SJSA1 (cell line): ENCODE data around the gene PRSS48. TPM values are rescaled to one million over a fixed set of nuclear protein-coding genes. Genes with fewer than 3 reads are reported as not detected.

Experiments used
- DNase-seq, 2 experiments: peaks; one replicate each; pipeline ENCODE4 v3.0.0-alpha.2; 2015 to 2020; ENCODE audit warnings: low spot score in 2 of 2, low read depth in 1 of 2
- H3K27ac ChIP-seq: fragments of 250-450 bp; sonication (Bioruptor Pico); 2 replicates; pipeline ENCODE4 v1.5.1; 2020; ENCODE audit warnings: mild to moderate bottlenecking, moderate library complexity
- H3K27me3 ChIP-seq: fragments of 250-450 bp; sonication (Bioruptor Pico); replicated peaks from 2 replicates; pipeline ENCODE4 v1.5.1; 2020; ENCODE audit warnings: mild to moderate bottlenecking, moderate library complexity
- H3K36me3 ChIP-seq: fragments of 250-450 bp; sonication (Bioruptor Pico); 2 replicates; pipeline ENCODE4 v1.5.1; 2020; ENCODE audit warnings: mild to moderate bottlenecking
- H3K4me1 ChIP-seq: fragments of 250-450 bp; sonication (Bioruptor Pico); replicated peaks from 2 replicates; pipeline ENCODE4 v1.6.1; 2021; ENCODE audit warnings: mild to moderate bottlenecking
- H3K4me3 ChIP-seq: fragments of 250-450 bp; sonication (Bioruptor Pico); 2 replicates; pipeline ENCODE4 v1.5.1; 2020; ENCODE audit warnings: mild to moderate bottlenecking
- H3K9me3 ChIP-seq: fragments of 250-450 bp; sonication (Bioruptor Pico); replicated peaks from 2 replicates; pipeline ENCODE4 v1.5.1; 2020; ENCODE audit warnings: mild to moderate bottlenecking
- total RNA-seq: library from RNA; depleted of rRNA; stranded (reverse); fragments of >200 nt; shearing (Covaris generic); gene quantifications from 2 replicates; pipeline ENCODE4 v1.2.3, GENCODE V29; 2014

PRSS48 gene
- total RNA-seq, 1 experiment from 2014 or later, result not detected

DNA sequence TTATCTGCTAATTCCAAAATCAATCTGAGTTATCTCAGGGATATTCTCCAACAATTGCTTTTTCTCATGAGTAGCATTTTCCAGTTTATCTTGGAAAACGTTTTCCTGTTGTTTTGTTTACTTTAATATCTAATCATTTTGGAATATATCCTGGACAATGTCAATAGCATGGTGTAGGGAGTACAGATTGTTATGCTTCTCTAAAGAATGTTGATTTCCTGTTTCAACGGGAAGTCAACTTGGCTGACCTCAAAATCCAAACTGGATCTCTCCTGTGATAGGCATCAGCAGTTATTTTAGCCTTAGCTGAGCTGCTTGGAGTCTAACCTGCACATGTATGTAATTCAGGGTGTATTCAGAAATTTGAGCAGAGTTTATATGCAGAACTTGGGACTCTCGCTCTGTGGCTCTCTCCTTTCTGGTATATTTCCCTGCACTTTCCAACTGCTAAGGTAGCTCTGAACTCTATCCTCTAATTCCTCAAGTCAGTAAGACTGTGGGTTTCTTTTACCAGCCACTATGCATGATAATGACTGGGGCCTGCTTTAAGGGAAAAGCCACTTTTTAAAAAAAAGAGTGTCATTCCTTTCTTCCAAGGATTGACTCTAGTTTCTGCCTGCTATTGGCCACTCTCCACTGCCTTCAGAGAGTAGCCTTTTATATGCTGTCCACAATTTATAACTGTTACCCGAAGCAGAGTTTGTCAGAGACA, 7.7 kb downstream of the PRSS48 start:
- DNase-seq, result no peak
- no peak overlapping the region for H3K27ac ChIP-seq
- H3K9me3 ChIP-seq, result no peaks in the 10 kb centered on the region
- H3K27me3 ChIP-seq, result no peaks in the 10 kb centered on the region
- H3K36me3 ChIP-seq, result no peaks in the 10 kb centered on the region
- H3K4me1 ChIP-seq, result no peaks in the 10 kb centered on the region
- H3K4me3 ChIP-seq, result no peak overlapping the region

DNA sequence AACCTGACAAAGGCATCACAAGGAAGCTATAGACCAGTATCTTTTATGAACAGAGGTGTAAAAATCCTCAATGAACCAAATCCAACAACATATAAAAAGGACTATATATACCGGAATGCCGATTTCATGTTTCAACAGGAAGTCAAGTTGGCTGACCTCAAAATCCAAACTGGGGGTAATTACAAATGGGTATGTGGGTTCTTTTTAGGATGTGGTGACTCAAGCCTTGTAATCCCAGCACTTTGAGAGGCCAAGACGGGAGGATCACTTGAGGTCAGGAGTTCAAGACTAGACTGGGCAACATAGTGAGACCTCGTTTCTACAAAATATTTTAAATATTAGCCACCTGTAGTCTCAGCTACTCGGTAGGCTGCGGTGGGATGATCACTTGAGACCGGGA, 10.4 kb downstream of the PRSS48 start:
- no peak overlapping the region for H3K4me3 ChIP-seq
- H3K9me3 ChIP-seq, result no peaks in the 10 kb centered on the region
- DNase-seq, result no peak
- no peaks in the 10 kb centered on the region for H3K27me3 ChIP-seq
- no peaks in the 10 kb centered on the region for H3K36me3 ChIP-seq
- H3K27ac ChIP-seq, result no peak overlapping the region
- peaks cover 11% of the 10 kb centered on the region for H3K4me1 ChIP-seq

DNA sequence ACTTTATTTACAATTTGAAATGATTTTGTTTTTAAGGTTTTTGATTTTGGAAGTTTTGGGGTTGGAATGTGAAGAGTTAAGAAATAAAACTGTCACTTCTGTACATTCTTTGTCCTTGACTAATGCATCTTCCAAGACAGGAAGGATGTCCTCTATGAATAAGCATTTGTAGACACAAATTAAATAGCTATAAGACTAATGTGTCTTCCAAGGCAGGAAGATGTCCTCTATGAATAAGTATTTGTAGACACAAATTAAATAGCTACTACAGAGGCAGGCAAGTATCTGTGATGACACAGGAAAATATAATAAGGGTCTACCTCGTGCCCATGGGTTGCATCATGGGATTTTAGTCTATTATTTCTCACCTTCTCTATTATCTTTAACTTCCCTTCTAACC, 14.5 kb downstream of the PRSS48 start:
- Histone ChIP-seq H3K4me1 (peaks cover 11% of the 10 kb centered on the region), H3K4me3 (no peak overlapping the region), H3K36me3 (no peaks in the 10 kb centered on the region), H3K9me3 (no peaks in the 10 kb centered on the region), H3K27ac (no peak overlapping the region), H3K27me3 (no peaks in the 10 kb centered on the region)
- DNase-seq, result peak in 1 of 2 experiments; percentile 6

DNA sequence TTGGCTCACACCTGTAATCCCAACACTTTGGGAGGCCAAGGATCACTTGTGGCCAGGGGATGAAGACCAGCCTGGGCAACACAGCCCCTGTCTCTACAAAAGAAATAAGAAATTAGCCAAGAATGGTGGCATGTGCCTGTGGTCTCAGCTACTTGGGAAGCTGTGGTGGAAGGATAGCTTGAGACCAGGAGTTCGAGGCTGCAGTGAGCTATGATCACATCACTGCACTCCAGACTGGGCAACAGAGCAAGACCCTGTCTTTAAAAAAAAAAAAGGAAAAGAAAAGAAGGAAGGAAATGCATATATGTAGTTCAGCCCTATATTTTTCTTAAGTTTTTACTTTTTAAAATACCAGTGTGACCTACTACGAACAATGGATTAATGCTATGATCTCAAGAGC, 15.1 kb downstream of the PRSS48 start:
- no peak overlapping the region for H3K4me3 ChIP-seq
- no peak for DNase-seq
- no peaks in the 10 kb centered on the region for H3K27me3 ChIP-seq
- no peaks in the 10 kb centered on the region for H3K36me3 ChIP-seq
- peaks cover 11% of the 10 kb centered on the region for H3K4me1 ChIP-seq
- no peak overlapping the region for H3K27ac ChIP-seq
- no peaks in the 10 kb centered on the region for H3K9me3 ChIP-seq

DNA sequence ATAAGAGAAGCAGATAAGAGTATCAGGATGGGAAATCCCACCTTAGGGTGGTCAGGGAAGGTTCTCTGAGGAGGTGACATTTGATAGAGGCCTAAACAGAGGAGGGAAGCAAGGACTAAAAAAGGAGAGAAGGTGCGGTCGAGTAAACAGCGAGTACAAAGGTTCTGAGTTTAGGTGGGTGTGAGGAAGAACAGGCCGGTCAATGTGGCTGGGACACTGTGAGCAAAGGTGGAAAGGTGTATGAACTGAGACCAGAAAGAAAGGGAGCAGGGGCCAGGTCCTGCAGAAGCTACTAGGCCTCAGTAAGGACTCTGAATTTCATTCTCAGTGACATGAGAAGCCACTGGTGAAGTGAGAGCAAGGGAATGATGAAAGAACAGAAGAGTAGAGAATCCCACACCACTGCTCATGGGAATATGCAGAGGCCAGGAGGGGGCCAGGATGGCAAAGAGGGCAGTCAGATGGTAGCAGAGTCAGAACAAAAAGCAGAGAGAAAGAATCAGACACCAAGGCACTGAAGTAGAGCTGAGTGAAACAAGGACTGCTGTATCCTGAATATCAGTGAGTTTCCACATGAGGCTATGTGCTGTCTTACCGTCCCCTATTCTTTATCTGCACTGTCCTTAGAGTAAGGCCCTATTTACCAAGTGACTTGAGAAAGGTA, 18.0 kb downstream of the PRSS48 start:
- no peak overlapping the region for H3K27ac ChIP-seq
- no peak overlapping the region for H3K4me3 ChIP-seq
- no peaks in the 10 kb centered on the region for H3K9me3 ChIP-seq
- no peaks in the 10 kb centered on the region for H3K27me3 ChIP-seq
- no peaks in the 10 kb centered on the region for H3K36me3 ChIP-seq
- H3K4me1 ChIP-seq, result peaks cover 11% of the 10 kb centered on the region
- DNase-seq, result no peak

DNA sequence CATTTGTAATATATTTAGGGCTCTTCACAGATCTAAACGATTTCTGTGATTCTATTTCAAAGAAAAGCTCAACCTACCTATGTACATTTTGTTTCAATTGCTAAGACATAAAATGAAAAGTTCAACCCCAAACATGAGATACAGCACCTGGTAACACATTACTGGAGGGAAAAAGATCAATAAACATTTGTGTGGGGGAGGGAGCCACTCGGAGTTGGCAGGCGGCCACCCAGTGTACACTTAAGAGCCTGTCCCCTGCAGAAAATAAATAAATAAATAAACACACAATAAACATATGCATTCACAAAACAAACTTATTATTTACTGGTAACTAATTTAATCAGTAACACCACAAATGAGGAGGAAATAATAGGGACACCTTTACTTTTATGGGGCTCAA, 19.3 kb downstream of the PRSS48 start:
- Histone ChIP-seq H3K4me3 (no peak overlapping the region), H3K4me1 (peaks cover 7% of the 10 kb centered on the region), H3K36me3 (no peaks in the 10 kb centered on the region), H3K9me3 (no peaks in the 10 kb centered on the region), H3K27me3 (no peaks in the 10 kb centered on the region), H3K27ac (no peak overlapping the region)
- no peak for DNase-seq

DNA sequence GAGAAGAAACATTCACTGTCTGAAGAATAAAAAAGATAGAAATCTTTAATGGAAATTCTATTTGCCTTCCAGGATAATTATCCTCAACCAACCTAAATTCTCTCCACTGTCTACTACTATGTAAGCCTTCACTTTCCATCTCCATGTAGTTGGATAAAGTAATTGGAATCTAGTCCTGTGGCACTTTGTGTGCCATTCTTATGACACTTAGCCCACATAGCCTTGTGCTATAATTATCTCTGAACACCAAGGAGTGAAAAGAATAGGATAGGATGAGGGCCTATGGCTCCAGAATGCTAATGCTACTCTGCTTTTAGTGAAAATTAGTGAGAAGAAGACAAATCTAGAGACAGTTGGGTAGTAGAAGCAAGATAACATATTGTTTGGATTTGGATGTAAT, 20.2 kb downstream of the PRSS48 start:
- no peaks in the 10 kb centered on the region for H3K4me1 ChIP-seq
- DNase-seq, result no peak
- no peaks in the 10 kb centered on the region for H3K27me3 ChIP-seq
- no peak overlapping the region for H3K4me3 ChIP-seq
- no peak overlapping the region for H3K27ac ChIP-seq
- no peaks in the 10 kb centered on the region for H3K9me3 ChIP-seq
- H3K36me3 ChIP-seq, result no peaks in the 10 kb centered on the region; the same call in 1 of the 2 replicates

DNA sequence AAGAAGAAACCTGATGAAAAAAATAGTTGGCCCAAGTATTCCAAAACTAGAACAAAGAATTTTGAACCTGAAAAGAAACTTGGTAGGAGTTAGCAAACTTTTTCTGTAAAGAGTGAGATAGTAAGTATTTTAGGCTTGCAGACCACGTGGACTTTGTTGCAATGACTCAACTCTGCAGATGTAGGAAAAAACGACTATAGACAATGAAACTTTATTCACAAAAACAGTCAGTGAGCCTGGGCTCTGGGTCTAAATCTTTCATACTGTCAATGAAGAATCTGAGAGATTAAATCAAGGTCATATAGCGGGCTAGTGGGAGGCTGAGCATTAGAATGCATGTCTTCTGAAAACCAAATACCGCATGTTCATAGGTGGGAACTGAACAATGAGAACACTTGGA, 25.5 kb downstream of the PRSS48 start:
- no peak overlapping the region for H3K27ac ChIP-seq
- DNase-seq, result no peak
- H3K9me3 ChIP-seq, result no peaks in the 10 kb centered on the region
- H3K36me3 ChIP-seq, result no peaks in the 10 kb centered on the region; the same call in 1 of the 2 replicates
- H3K4me1 ChIP-seq, result peaks cover 11% of the 10 kb centered on the region; the same call in 1 of the 2 replicates
- H3K4me3 ChIP-seq, result no peak overlapping the region
- H3K27me3 ChIP-seq, result no peaks in the 10 kb centered on the region

DNA sequence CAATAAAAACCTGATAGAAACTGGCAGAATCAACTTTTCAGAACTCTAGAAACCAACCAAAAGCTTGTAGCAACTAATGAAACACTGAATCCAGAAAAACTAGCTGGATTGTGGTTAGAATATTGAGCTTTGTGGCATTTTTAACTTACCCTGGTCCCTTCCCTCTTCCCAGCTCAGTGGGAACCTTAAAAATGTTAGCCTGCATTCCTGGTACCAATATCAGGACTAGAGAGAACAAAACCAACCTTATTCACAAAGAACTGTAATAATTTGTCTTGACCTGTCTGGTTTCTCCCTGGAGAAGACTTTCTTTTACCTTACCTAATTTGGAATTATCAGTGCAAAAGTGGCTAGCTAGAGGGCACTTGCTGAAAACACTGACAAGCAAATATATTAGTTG, 27.3 kb downstream of the PRSS48 start:
- Histone ChIP-seq H3K27ac (no peak overlapping the region), H3K4me3 (no peak overlapping the region), H3K4me1 (peaks cover 11% of the 10 kb centered on the region; the same call in 1 of the 2 replicates), H3K9me3 (no peaks in the 10 kb centered on the region), H3K36me3 (no peaks in the 10 kb centered on the region; the same call in 1 of the 2 replicates), H3K27me3 (no peaks in the 10 kb centered on the region)
- DNase-seq, result no peak

DNA sequence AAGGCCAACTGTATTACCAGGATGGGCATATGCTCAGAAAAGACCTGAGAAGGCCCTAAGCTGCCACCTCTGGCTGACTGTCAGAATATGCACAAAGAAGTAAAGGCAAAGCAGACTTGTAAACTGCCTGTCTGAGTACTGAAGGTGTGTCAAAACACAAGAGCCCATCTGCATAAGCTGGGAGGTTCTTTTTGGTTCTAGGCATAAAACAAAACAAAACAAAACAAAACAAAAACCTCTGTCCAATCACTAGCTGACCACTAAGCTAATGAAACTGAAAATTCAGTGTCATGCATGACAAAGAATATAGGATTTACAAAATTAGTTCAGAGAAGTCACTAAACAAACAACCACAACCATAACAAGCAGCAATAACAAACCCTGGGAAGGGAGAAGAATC, 27.8 kb downstream of the PRSS48 start:
- Histone ChIP-seq H3K27me3 (no peaks in the 10 kb centered on the region), H3K36me3 (no peaks in the 10 kb centered on the region; the same call in 1 of the 2 replicates), H3K27ac (no peak overlapping the region), H3K9me3 (no peaks in the 10 kb centered on the region), H3K4me1 (peaks cover 11% of the 10 kb centered on the region; the same call in 1 of the 2 replicates), H3K4me3 (no peak overlapping the region)
- DNase-seq, result no peak

DNA sequence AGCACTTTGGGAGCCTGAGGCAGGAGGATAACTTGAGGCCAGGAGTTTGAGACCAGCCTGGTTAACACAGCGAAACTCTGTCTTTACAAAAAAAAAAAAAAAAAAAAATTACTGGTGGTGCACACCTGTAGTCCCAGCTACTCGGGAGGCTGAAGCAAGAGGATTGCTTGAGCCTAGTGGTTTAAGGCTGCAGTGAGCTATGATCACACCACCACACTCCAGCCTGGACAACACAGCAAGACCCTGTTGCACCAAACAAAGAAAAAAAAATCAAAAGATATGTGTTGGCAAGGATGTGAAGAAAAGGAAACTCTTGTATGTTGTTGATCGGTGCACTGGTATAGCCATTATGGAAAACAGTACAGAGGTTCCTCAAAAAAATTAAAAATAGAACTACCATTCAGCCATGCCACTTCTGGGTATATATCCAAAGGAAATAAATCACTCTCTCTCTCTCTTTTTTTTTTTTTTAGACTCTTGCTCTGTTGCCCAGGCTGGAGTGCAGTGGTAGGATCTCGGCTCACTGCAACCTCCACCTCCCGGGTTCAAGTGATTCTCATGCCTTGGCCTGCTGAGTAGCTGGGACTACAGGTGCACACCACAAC, 33.3 kb downstream of the PRSS48 start:
- no peak overlapping the region for H3K27ac ChIP-seq
- DNase-seq, result no peak
- H3K27me3 ChIP-seq, result no peaks in the 10 kb centered on the region
- peaks cover 11% of the 10 kb centered on the region for H3K4me1 ChIP-seq
- H3K4me3 ChIP-seq, result no peak overlapping the region
- H3K9me3 ChIP-seq, result no peaks in the 10 kb centered on the region
- H3K36me3 ChIP-seq, result no peaks in the 10 kb centered on the region

DNA sequence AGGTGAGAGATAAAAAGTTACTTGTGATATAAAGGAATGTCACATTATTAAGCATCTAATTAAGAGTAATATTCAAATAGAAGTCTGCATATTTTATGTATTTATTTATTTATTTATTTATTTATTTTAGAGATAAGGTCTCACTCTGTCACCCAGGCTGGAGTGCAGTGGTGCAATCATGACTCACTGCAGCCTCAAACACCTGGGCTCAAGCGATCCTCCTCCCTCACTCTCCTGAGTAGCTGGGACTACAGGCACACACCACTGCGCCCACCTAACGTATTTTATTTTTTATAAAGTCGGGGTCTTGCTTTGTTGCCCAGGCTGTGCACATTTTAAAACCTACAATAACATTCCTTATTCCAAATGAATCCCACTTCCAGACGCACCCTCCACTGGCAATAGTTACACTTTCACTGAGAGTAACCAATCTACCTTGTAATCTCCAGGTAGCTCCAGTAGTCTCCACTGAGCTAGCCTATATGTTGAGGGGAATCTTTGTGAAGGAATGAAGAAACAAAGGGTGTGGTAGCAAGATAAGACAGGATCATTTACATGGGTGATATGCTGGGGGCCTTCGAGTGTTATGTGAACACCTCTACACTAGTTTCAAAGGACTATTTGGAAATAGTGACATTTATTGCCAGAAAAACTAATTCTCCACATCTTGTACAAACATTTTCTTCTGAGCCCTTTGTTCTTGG, 36.5 kb downstream of the PRSS48 start:
- no peak for DNase-seq
- H3K4me3 ChIP-seq, result no peak overlapping the region
- H3K36me3 ChIP-seq, result no peaks in the 10 kb centered on the region
- H3K27ac ChIP-seq, result no peak overlapping the region
- H3K4me1 ChIP-seq, result peaks cover 14% of the 10 kb centered on the region
- no peaks in the 10 kb centered on the region for H3K9me3 ChIP-seq
- H3K27me3 ChIP-seq, result no peaks in the 10 kb centered on the region

DNA sequence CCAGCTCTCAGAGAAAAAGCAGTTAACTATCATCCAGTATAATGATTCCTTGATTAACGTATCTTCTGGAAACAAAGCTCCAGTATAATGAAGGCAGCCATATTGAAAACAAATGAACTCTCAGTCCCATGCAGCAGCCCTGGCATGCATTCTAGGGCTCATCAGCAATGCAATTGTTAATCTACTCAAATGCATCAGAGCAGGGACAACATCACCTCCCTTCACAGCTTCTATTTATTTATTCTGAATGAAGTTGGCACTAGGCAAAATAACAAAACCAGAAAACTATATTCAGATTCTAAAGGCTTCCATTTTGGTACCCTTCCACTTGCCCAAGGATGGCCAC, 37.0 kb downstream of the PRSS48 start:
- Histone ChIP-seq H3K9me3 (no peaks in the 10 kb centered on the region), H3K27ac (no peak overlapping the region), H3K27me3 (no peaks in the 10 kb centered on the region), H3K4me3 (no peak overlapping the region), H3K4me1 (peaks cover 14% of the 10 kb centered on the region), H3K36me3 (no peaks in the 10 kb centered on the region)
- DNase-seq, result no peak

DNA sequence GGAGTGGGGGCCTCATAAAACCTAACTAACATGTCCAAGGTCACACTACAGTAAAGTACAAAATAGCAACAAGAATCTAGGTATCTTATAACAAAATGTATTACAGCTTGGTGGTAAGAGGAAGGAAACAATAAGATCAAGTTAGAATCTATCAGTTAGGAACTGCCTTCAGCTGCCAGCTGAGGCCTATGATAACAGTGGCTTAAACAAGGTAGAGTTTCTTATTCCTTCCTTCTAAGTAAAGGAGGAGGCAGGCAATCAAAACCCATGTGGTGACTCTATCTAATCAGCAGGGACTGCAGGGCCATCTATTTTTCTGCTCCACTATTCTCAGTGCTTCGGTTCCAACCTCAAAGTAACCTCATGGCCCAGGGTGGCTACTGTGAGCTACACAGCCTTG, 37.5 kb downstream of the PRSS48 start:
- Histone ChIP-seq H3K4me3 (no peak overlapping the region), H3K27me3 (no peaks in the 10 kb centered on the region), H3K27ac (no peak overlapping the region), H3K36me3 (no peaks in the 10 kb centered on the region), H3K9me3 (no peaks in the 10 kb centered on the region), H3K4me1 (peaks cover 14% of the 10 kb centered on the region)
- DNase-seq, result no peak
